Left ventricle myocardium inferior (tissue), 1 donor: Measurements from ENCODE around the gene CIAO3. TPM values are rescaled to one million over a fixed set of nuclear protein-coding genes. Genes with fewer than 3 reads are reported as not detected.
A peak's percentile ranks its signal among the peaks of the same experiment; 100 is the strongest.
"Not testable (repeated sequence)": the region's sequence is repeated elsewhere in the genome, so short reads cannot be mapped to it uniquely, and the experiment has no call there.

Experiments used
- DNase-seq: peaks from one replicate; pipeline ENCODE4 v3.0.0-alpha.2; 2020
- H3K27ac ChIP-seq: fragments of 200-600 bp; replicated peaks from 2 replicates; pipeline ENCODE4 v1.8.0; 2021
- H3K27me3 ChIP-seq: fragments of 200-600 bp; 2 replicates; pipeline ENCODE4 v1.8.0; 2021; ENCODE audit warnings: low read depth
- H3K36me3 ChIP-seq: fragments of 200-600 bp; 2 replicates; pipeline ENCODE4 v1.8.0; 2021
- H3K4me1 ChIP-seq: fragments of 200-600 bp; 2 replicates; pipeline ENCODE4 v1.8.0; 2021
- H3K4me3 ChIP-seq: fragments of 200-600 bp; 2 replicates; pipeline ENCODE4 v1.8.0; 2021; ENCODE audit warnings: mild to moderate bottlenecking, moderate library complexity
- H3K9me3 ChIP-seq: fragments of 200-600 bp; replicated peaks from 2 replicates; pipeline ENCODE4 v1.8.0; 2021
- CTCF ChIP-seq: fragments of 200-600 bp; IDR thresholded peaks from 2 replicates; pipeline ENCODE4 v1.8.0; 2021; ENCODE audit warnings: antibody characterized with exemption, mild to moderate bottlenecking, borderline replicate concordance
- intact Hi-C: fragments of 100-400 bp; cut with micrococcal nuclease; formaldehyde crosslinking; loops from one replicate; pipeline ENCODE4 v1.11.0; 2022
- total RNA-seq: library from RNA; stranded (reverse); fragmentation: NEBNext Ultra II Directional; extraction: Animal tissue kit (Norgen Biotek cat#: 25700); gene quantifications from one replicate; pipeline ENCODE4 v1.2.1, GENCODE V29; 2021
- donor health status: DM: no; HTN: yes; CAD: no; lungs with severe emphysema.

Gene CIAO3
- total RNA-seq, 1 donor from 2014 or later: 30.3 TPM

- intact Hi-C loops: no loop called here
- peaks cover 3% of the 10 kb centered on the region for H3K36me3 ChIP-seq
- peaks cover 65% of the 10 kb centered on the region for H3K27me3 ChIP-seq
- TF ChIP-seq CTCF: no peak
- DNase-seq: no peak
- no peak overlapping the region for H3K27ac ChIP-seq
- H3K4me1 ChIP-seq: peaks cover 49% of the 10 kb centered on the region
- H3K9me3 ChIP-seq: no peaks in the 10 kb centered on the region
- no peak overlapping the region for H3K4me3 ChIP-seq
These were observed 48.3 kb downstream of the CIAO3 start for GRCh38 chr16:692356-693108.

- peaks cover 53% of the 10 kb centered on the region for H3K27me3 ChIP-seq
- H3K9me3 ChIP-seq, DNase-seq, H3K27ac ChIP-seq, H3K4me3 ChIP-seq, intact Hi-C loops: not testable (repeated sequence)
- H3K4me1 ChIP-seq: peaks cover 50% of the 10 kb centered on the region
- peaks cover 14% of the 10 kb centered on the region for H3K36me3 ChIP-seq
These were observed 49.6 kb downstream of the CIAO3 start for GRCh38 chr16:691242-691641.

DNA sequence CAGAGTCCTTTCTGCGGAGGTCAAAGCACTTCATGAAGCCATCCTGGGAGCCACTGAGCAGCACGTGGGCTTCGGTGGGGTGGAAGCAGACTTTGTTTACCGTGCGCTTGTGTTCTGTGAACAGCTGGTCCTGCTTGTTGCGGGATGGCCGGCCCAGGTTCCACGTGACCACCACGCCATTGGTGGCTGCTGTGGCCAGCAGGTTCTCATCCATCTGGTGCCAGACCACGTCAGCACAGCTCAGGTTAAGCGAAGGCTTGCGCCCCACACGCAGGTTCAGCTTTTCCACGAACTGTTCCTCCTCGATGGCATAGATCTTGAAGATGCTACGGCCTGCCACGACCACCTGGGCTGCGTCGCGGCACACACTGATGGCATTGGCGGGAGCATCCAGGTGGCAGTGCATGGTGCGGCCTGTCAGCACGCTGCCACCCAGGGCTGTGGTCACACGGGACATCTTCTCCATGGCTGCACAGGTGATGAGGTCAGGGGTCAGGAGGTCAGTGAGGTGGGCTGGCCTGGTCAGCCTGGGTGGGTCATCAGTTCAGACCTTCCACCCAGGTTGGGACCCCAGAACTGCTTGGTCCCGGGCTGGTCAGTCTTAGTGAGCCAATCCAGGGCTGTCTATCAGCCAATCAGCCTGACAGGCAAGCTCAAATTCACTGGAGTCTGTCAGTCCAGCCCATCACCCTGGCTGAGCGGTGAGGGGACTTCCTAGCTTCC lies 51.5 kb downstream of the CIAO3 start:
- H3K27ac ChIP-seq: peak overlapping the region; percentile 91
- peak overlapping the region; percentile 95 for H3K4me3 ChIP-seq
- TF ChIP-seq CTCF: no peak
- H3K36me3 ChIP-seq: peaks cover 14% of the 10 kb centered on the region
- H3K27me3 ChIP-seq: peaks cover 34% of the 10 kb centered on the region
- no peaks in the 10 kb centered on the region for H3K9me3 ChIP-seq
- no peak for DNase-seq
- H3K4me1 ChIP-seq: peaks cover 52% of the 10 kb centered on the region
- intact Hi-C loops: no loop called here

- intact Hi-C loops: no loop called here
- Histone ChIP-seq H3K9me3 (no peaks in the 10 kb centered on the region), H3K4me3 (no peak overlapping the region), H3K36me3 (peaks cover 22% of the 10 kb centered on the region), H3K27me3 (peaks cover 15% of the 10 kb centered on the region), H3K4me1 (peaks cover 60% of the 10 kb centered on the region), H3K27ac (no peak overlapping the region)
- TF ChIP-seq CTCF: no peak
- DNase-seq: no peak
These were observed 53.3 kb downstream of the CIAO3 start for GRCh38 chr16:687499-687898.

DNA sequence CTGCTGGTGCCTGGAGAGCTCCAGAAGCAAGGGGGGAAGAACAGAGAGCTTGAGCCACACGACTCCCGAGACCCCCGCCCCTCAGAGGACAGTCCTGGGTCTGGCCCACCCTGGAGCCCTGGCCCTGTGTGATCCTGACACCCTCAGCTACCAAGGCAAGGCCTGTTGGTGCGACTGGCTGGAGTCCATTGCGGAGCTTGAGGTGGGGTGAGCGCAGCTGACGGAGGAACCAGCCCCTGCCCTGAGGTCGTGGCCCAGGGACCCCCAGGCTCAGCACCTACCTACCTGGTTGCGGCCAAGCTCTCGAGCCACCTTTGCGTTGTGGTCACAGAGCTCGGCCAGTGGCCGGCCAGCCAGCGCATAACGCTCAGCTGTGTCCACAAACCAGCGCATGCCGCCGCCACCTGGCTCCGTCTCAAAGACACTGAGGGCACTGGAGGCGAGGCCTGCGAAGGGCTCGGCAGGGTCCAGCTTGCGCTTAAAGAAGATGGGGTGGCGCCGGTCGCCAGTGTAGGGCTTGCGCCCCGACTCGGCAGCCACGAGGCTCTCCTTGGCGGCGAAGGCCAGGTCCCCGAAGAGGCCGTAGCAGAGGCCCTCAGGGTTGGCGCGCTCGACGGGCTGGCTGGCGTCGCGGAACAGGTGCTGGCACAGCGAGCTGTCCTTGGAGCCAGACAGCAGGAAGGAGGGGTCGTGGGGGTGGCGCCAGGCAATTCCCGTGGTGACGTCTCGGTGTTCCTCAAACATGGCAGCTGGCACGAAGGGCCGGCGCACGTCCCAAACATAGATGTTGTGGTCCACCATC lies 54.1 kb downstream of the CIAO3 start:
- H3K4me3 ChIP-seq: no peak overlapping the region
- peaks cover 7% of the 10 kb centered on the region for H3K27me3 ChIP-seq
- intact Hi-C loops: no loop called here
- H3K4me1 ChIP-seq: peaks cover 68% of the 10 kb centered on the region
- no peak for TF ChIP-seq CTCF
- no peak overlapping the region for H3K27ac ChIP-seq
- no peak for DNase-seq
- H3K36me3 ChIP-seq: peaks cover 30% of the 10 kb centered on the region
- no peaks in the 10 kb centered on the region for H3K9me3 ChIP-seq
